ENCODE results near the gene SLC35D1.

Gene SLC35D1

DNA sequence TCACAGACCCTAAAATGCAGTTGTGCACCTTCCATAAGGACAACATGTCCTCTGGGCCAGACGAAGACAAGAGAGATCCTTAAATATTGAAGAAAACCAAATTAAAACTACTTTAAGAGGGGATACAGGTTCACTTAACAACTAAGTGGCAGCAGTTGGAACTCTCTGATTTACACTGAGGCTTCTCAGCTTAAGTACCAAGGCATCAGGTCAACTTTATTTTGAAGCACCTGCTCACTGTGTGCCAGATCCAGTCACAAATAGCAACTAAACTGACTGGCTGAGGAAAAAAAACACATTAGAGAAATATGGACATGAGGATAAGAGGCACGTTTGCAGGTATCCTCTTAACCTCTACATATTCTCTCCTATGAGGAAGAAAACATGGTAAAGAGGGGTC is 33.2 kb downstream of the SLC35D1 start:
- no peak overlapping the region for H3K4me3 ChIP-seq (ENCODE audit: low read length)
- TF ChIP-seq ZNF274 (IDR thresholded peaks at IDR 0.05; ENCODE audit: low read depth, low read length) = no peak

- TF ChIP-seq ZNF274 (IDR thresholded peaks at IDR 0.05; ENCODE audit: low read depth, low read length) = no peak
- H3K4me3 ChIP-seq (ENCODE audit: low read length) = no peak overlapping the region
Observed at GRCh38 chr1:67020304-67020703, 33.6 kb downstream of the SLC35D1 start.

GRCh38 chr1:67019600-67020136 is 34.3 kb downstream of the SLC35D1 start:
- no peak overlapping the region for H3K4me3 ChIP-seq (ENCODE audit: low read length)
- TF ChIP-seq ZNF274 (IDR thresholded peaks at IDR 0.05; ENCODE audit: low read depth, low read length) = no peak

DNA sequence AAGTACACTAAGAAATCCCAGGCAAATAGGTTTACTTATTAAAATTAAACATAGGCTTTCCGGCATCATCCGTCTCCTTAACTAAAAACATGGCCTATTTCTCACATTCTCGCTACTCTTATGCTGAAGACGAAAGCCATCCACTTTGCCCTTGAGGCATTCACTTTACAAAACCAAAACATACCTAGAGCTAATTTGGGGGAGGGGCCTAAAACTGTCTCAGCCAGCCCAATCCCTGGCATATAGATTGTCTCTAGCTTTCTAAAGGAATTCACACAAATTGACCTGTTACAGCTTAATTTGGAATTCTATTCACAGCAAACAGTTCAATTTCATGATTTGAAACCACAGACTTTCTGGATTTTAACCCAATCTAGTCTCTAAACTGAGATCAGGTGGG is 34.8 kb downstream of the SLC35D1 start:
- no peak for TF ChIP-seq ZNF274 (IDR thresholded peaks at IDR 0.05; ENCODE audit: low read depth, low read length)
- no peak overlapping the region for H3K4me3 ChIP-seq (ENCODE audit: low read length)

DNA sequence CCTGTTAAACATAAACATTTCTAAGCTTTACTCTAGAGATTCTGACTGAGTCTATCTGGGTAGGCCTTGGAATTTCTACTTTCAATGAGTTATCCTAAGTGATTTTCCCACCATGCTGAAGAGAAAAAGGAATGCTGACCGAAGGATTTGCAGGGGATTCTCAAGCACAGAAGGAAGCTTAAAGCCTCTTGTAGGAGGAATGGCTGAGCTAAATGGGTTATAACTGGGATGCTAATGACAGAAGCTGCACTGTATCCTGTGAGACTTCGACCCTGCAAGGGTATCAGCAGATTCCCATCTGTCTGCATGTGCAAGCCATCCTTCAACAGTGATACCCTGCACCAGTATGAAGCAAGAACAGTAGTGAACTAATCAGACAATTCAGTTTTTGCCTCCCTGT is 35.4 kb downstream of the SLC35D1 start:
- H3K4me3 ChIP-seq (ENCODE audit: low read length) = no peak overlapping the region
- no peak for TF ChIP-seq ZNF274 (IDR thresholded peaks at IDR 0.05; ENCODE audit: low read depth, low read length)

- no peak for TF ChIP-seq ZNF274 (IDR thresholded peaks at IDR 0.05; ENCODE audit: low read depth, low read length)
Observed at GRCh38 chr1:67013573-67013972, 40.4 kb downstream of the SLC35D1 start.

DNA sequence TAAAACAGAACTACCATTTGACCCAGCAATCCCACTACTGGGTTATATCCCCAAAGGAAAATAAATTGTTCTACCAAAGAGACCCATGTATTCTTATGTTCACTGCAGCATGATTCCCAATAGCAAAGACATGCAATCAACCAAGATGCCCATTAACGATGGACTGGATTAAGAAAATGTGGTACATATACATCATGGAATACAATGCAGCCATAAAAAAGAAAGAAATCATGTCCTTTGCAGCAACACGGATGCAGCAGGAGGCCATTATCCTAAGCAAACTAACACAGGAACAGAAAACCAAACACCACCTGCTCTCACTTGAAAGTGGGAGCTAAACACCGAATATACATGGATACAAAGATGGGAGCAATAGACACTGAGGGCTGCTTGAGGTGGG is 44.2 kb downstream of the SLC35D1 start:
- no peak for TF ChIP-seq ZNF274 (IDR thresholded peaks at IDR 0.05; ENCODE audit: low read depth, low read length)

More at GRCh38 chr1:67013573-67013972, 40.4 kb downstream of the SLC35D1 start:
- H3K4me3 ChIP-seq (ENCODE audit: low read length) = no peak overlapping the region

GRCh38 chr1:67005068-67005467 is 48.9 kb downstream of the SLC35D1 start:
- no peak for TF ChIP-seq ZNF274 (IDR thresholded peaks at IDR 0.05; ENCODE audit: low read depth, low read length)
- no peak overlapping the region for H3K4me3 ChIP-seq (ENCODE audit: low read length)

More for the DNA sequence above, 44.2 kb downstream of the SLC35D1 start:
- H3K4me3 ChIP-seq (ENCODE audit: low read length) = no peak overlapping the region

DNA sequence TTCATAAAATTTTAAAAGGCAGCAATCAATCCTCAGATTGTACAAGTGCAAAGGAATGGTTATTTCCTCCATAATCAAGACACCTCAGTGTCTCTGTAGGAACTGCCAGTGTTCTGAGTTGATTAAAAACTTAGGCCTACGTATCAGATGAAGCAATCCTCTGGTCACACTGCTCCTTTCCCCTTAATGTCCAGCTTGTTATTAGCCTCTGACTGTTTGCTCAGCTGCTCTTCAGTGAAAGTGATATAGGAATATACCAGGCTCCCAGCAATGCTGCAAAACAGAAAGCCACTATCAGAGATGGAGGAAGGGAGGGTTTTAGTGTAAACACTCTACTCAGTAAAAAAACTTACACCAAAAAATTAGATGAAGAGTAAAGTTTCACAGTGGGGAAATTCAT is 49.8 kb downstream of the SLC35D1 start:
- no peak overlapping the region for H3K4me3 ChIP-seq (ENCODE audit: low read length)
- TF ChIP-seq ZNF274 (IDR thresholded peaks at IDR 0.05; ENCODE audit: low read depth, low read length) = no peak

DNA sequence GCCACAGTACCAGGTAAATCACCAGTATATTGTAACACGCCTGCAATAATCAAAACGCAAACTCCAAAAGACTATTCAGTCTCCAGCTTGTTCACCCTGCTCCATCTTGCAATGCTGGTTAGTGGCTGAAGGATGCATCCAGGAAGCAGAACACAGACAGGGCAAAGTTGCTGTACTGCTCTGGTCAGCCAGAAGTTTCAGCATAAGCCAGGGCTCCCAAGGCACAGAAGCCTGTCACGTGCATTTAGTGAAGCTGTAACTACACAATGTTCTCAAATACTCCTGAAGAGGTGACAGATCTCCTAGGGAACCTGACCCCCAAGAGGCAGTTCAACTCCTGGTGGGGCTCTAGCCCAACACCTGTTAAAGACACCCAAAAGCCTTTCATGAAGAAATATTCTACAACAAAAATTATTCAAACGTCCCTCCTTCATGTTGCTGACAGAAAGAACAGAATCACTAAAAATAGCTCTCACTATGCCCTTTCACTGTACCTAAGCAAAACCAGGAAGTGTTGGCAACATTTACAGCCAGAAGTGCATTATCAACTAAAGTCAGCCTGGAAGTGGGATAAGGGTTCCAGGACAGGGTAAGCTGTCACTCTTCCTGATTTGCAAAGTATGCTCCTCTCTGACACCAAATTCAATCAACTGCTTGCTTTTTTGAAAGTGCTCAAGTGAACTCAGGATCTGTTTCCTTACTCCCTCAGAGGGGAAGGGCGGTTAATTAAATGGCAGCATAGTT is 52.1 kb downstream of the SLC35D1 start:
- TF ChIP-seq ZNF274 (IDR thresholded peaks at IDR 0.05; ENCODE audit: low read depth, low read length) = no peak
- H3K4me3 ChIP-seq (ENCODE audit: low read length) = no peak overlapping the region

DNA sequence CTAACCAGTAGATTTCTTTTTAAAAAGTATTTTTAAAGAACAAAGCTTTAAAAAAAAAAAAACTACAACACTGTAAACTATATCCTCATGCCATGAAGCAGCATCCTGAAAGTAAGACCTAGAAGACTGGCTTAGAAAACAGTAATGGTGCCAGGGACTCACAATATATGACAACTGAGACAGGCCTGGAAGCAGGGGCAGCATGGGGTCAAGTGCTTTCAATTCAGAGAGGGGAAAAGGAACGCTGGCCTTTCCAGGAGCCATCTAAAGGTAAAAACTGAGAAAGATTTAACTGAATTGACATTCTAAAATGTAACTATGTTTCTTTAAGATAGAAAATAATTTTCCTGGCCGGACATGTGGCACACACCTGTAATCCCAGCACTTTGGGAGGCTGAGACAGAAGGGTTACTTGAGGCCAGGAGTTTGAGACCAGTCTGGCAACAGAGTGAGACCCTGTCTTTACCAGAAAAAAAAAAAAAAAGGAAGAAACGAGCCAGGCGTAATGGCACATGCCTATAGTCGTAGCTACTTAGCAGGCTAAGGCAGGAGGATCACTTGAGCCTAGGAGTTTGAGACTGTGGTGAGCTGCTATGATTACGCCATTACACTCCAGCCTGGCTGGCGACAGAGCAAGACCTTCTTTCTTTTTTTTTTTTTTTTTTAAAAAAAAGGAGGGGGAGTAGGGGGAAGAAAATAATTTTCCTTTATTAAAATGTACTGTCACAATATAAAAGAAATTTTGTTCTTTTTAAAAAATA is 54.1 kb downstream of the SLC35D1 start:
- H3K4me3 ChIP-seq (ENCODE audit: low read length) = no peak overlapping the region
- TF ChIP-seq ZNF274 (IDR thresholded peaks at IDR 0.05; ENCODE audit: low read depth, low read length) = no peak

DNA sequence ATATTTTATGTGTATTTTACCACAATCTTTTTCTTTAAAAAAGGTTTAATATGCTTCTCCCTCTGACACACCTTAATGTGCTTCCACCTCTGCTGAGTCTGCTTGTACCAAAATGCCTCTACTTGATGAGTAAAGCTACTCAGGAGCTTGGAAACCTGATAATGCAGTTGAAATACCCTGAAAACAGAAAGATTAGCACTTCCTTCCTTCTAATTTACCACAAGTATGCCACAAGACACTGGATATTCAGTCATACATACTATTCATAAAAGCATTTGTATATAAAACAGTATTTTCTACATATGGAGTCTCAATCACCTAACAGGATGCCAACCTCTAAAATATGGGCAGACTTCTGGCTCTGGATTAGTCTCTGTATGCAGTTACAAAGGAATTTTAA is 55.0 kb downstream of the SLC35D1 start:
- H3K4me3 ChIP-seq (ENCODE audit: low read length) = no peak overlapping the region

DNA sequence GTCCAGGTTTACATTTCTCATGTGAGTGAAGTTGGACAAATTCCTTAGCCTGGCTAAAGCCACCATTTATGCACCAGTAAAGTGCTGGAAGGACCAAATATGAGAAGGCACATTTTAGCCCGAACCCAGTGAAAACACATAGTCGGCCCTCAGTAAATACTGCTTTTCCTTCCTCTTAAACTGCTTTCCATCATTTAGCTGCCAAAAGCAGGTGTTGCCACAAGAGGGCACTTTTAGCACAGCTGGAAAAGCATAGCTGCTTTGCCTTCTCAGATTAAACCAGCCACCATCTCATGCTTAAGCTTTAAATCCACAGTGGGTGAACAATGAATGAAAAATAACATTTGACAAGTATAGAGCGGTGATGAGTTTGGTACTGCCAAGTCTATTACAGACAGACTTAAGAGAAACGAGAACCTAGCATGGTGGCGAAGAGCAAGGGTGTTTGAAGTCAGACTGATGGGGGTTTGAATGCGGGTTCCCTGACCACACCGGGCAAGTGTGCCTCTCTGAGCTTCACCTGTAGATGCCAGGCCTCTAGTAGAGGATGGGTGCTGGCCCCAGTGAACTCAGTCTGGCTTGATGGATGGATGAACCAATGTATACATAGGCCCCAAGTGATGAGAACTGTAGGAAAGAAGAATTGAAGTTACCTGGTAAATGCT is 57.8 kb downstream of the SLC35D1 start:
- H3K4me3 ChIP-seq (ENCODE audit: low read length) = no peak overlapping the region
- TF ChIP-seq ZNF274 (IDR thresholded peaks at IDR 0.05; ENCODE audit: low read depth, low read length) = no peak

More for the DNA sequence above, 55.0 kb downstream of the SLC35D1 start:
- no peak for TF ChIP-seq ZNF274 (IDR thresholded peaks at IDR 0.05; ENCODE audit: low read depth, low read length)

GRCh38 chr1:66993076-66993475 is 60.9 kb downstream of the SLC35D1 start:
- no peak overlapping the region for H3K4me3 ChIP-seq (ENCODE audit: low read length)

More at GRCh38 chr1:66993076-66993475, 60.9 kb downstream of the SLC35D1 start:
- TF ChIP-seq ZNF274 (IDR thresholded peaks at IDR 0.05; ENCODE audit: low read depth, low read length) = no peak
